Spleen (tissue), 11 donors: ENCODE results near the gene PPP3R2. TPM values are rescaled to one million over a fixed set of nuclear protein-coding genes. Genes with fewer than 3 reads are reported as not detected.

Experiments used
- DNase-seq: peaks from one replicate; pipeline ENCODE4 v3.0.0-alpha.2; 2020
- H3K27ac ChIP-seq, 8 donors: fragments of 200-600 bp; sonication (generic) in 7 of 8; 1 replicate in 4 of 8; 2 replicates in 4 of 8; pipeline versions ENCODE4 v1.5.0 to v1.8.0; 2016 to 2021; ENCODE audit warnings: inconsistent platforms in 4 of 8, mild to moderate bottlenecking in 4 of 8, moderate library complexity in 1 of 8
- H3K27me3 ChIP-seq, 7 donors: fragments of 200-600 bp; sonication (generic) in 6 of 7; replicated peaks in 1 of 7; 1 replicate in 4 of 7; 2 replicates in 3 of 7; pipeline versions ENCODE4 v1.5.0 to v1.8.0; 2016 to 2021; ENCODE audit warnings: inconsistent platforms in 3 of 7, mild to moderate bottlenecking in 1 of 7
- H3K36me3 ChIP-seq, 6 donors: fragments of 200-600 bp; sonication (generic) in 5 of 6; 1 replicate in 4 of 6; 2 replicates in 2 of 6; pipeline versions ENCODE4 v1.5.0 to v1.8.0; 2016 to 2021; ENCODE audit warnings: inconsistent platforms in 2 of 6
- H3K4me1 ChIP-seq, 6 donors: fragments of 200-600 bp; sonication (generic) in 5 of 6; 1 replicate in 3 of 6; 2 replicates in 3 of 6; pipeline versions ENCODE4 v1.5.0 to v1.8.0; 2016 to 2021; ENCODE audit warnings: inconsistent platforms in 3 of 6
- H3K4me3 ChIP-seq, 8 donors: fragments of 200-600 bp; sonication (generic) in 7 of 8; 1 replicate in 4 of 8; 2 replicates in 4 of 8; pipeline versions ENCODE4 v1.5.0 to v1.8.0; 2016 to 2021; ENCODE audit warnings: inconsistent platforms in 4 of 8, mild to moderate bottlenecking in 4 of 8, moderate library complexity in 2 of 8
- H3K9me3 ChIP-seq, 8 donors: fragments of 200-600 bp; sonication (generic) in 7 of 8; 1 replicate in 4 of 8; 2 replicates in 4 of 8; pipeline versions ENCODE4 v1.5.0 to v1.8.0; 2016 to 2021; ENCODE audit warnings: inconsistent platforms in 4 of 8
- CTCF ChIP-seq, 11 experiments: fragments of 200-600 bp in 7 of 11; fragments of 450-650 bp in 4 of 11; sonication (generic) in 4 of 11; IDR thresholded peaks in 8 of 11; conservative IDR thresholded peaks in 3 of 11; 1 replicate in 7 of 11; 2 replicates in 4 of 11; pipeline versions ENCODE4 v1.4.0 to v1.8.0; 2016 to 2021; ENCODE audit warnings: antibody characterized with exemption in 11 of 11, inconsistent platforms in 4 of 11, mild to moderate bottlenecking in 1 of 11
- POLR2A ChIP-seq, 3 donors: fragments of 450-650 bp; IDR thresholded peaks; one replicate each; pipeline ENCODE4 v1.5.1; 2017; ENCODE audit warnings: antibody characterized with exemption in 3 of 3, mild to moderate bottlenecking in 1 of 3
- POLR2AphosphoS5 ChIP-seq, 3 donors: sonication (generic); formaldehyde crosslinking; IDR thresholded peaks; one replicate each; pipeline ENCODE4 v1.5.1; 2017; ENCODE audit warnings: antibody characterized with exemption in 3 of 3
- WGBS, 5 donors: extraction: QIAGEN DNeasy Blood & Tissue Kit in 3 of 5; methylation state at CpG; one replicate each; pipeline versions ENCODE4 v1.1.5 to v1.1.7; 2013 to 2018; 5-methylcytosine and 5-hydroxymethylcytosine counted together
- intact Hi-C: fragments of 100-400 bp; cut with DNase I; formaldehyde crosslinking; loops from one replicate; pipeline ENCODE4 v1.15.0; 2023; ENCODE audit warnings: low total_unique reads
- polyA plus RNA-seq, 3 donors: library from polyadenylated mRNA; stranded (reverse); fragments of 200-250 nt; gene quantifications; one replicate each; pipeline ENCODE4 v1.2.1, GENCODE V29; 2013
- total RNA-seq, 7 donors: library from RNA; depleted of rRNA in 3 of 7; stranded (reverse); fragments of >200 nt in 3 of 7; fragmentation: NEBNext Ultra II Directional in 4 of 7; extraction: Animal tissue kit (Norgen Biotek cat#: 25700) in 4 of 7; gene quantifications; one replicate each; pipeline versions ENCODE4 v1.1.0 to v1.2.1, GENCODE V29; 2016 to 2021
- donor health status: healthy with polysubstance abuse.
- donor health status: DM: no; HTN: no; CAD: no; lungs with moderate emphysema.
- donor health status: DM: no; HTN: no; CAD: no.
- donor health status: Bipolar disorder and iron deficiency.
- donor health status: healthy.
- donor health status: DM: no; HTN: no; CAD: no.
- donor health status: DM: yes; HTN: yes; CAD: no.

Gene PPP3R2
- total and polyA plus RNA-seq, 10 donors, result 0.10 to 0.11 TPM; not detected in 8

- Histone ChIP-seq H3K9me3 (no peaks in the 10 kb centered on the region), H3K4me3 (no peak overlapping the region), H3K27me3 (no peaks in the 10 kb centered on the region), H3K27ac (no peak overlapping the region), H3K36me3 (no peaks in the 10 kb centered on the region), H3K4me1 (no peaks in the 10 kb centered on the region)
- TF ChIP-seq POLR2A (IDR thresholded peaks at IDR 0.05) (no peak), CTCF (IDR thresholded peaks at IDR 0.05 in 8 of 11, conservative IDR thresholded peaks at IDR 0.05 in 3 of 11) (no peak), POLR2AphosphoS5 (IDR thresholded peaks at IDR 0.05) (no peak)
- no peak for DNase-seq
- WGBS, 5 donors, result 91 to 100% (median 95%) methylated on average over 1 of the region's 1 CpG
- intact Hi-C loops, result no loop called here
These were observed 25.7 kb upstream of the PPP3R2 start for GRCh38 chr9:101620452-101620851.

- Histone ChIP-seq H3K4me1 (no peaks in the 10 kb centered on the region), H3K4me3 (no peak overlapping the region), H3K27me3 (no peaks in the 10 kb centered on the region), H3K9me3 (no peaks in the 10 kb centered on the region), H3K27ac (no peak overlapping the region), H3K36me3 (no peaks in the 10 kb centered on the region)
- intact Hi-C loops, result no loop called here
- DNase-seq, result no peak
- TF ChIP-seq POLR2A (IDR thresholded peaks at IDR 0.05), result no peak
- TF ChIP-seq CTCF (IDR thresholded peaks at IDR 0.05 in 8 of 11, conservative IDR thresholded peaks at IDR 0.05 in 3 of 11), result no peak
- TF ChIP-seq POLR2AphosphoS5 (IDR thresholded peaks at IDR 0.05), result no peak
These were observed 23.9 kb upstream of the PPP3R2 start for GRCh38 chr9:101618698-101619097.

GRCh38 chr9:101605547-101605946 lies 10.8 kb upstream of the PPP3R2 start:
- Histone ChIP-seq H3K27ac (no peak overlapping the region), H3K4me3 (no peak overlapping the region), H3K36me3 (no peaks in the 10 kb centered on the region), H3K9me3 (no peaks in the 10 kb centered on the region), H3K4me1 (peaks cover 0 to 8% (median 0%) of the 10 kb centered on the region in 6 donors), H3K27me3 (peaks cover 0 to 13% (median 0%) of the 10 kb centered on the region in 7 donors)
- intact Hi-C loops, result no loop called here
- DNase-seq, result no peak
- WGBS, 5 donors, result 80 to 94% (median 88%) methylated on average over 3 of the region's 3 CpGs
- TF ChIP-seq POLR2A (IDR thresholded peaks at IDR 0.05) (no peak), POLR2AphosphoS5 (IDR thresholded peaks at IDR 0.05) (no peak), CTCF (IDR thresholded peaks at IDR 0.05 in 8 of 11, conservative IDR thresholded peaks at IDR 0.05 in 3 of 11) (no peak)

GRCh38 chr9:101604296-101604695 lies 9.5 kb upstream of the PPP3R2 start:
- peaks cover 0 to 8% (median 0%) of the 10 kb centered on the region in 6 donors for H3K4me1 ChIP-seq
- TF ChIP-seq POLR2A (IDR thresholded peaks at IDR 0.05) (no peak), POLR2AphosphoS5 (IDR thresholded peaks at IDR 0.05) (no peak), CTCF (IDR thresholded peaks at IDR 0.05 in 8 of 11, conservative IDR thresholded peaks at IDR 0.05 in 3 of 11) (no peak)
- intact Hi-C loops, result no loop called here
- peaks cover 0 to 13% (median 0%) of the 10 kb centered on the region in 7 donors for H3K27me3 ChIP-seq
- 62 to 81% (median 73%) methylated on average over 2 of the region's 2 CpGs for WGBS, 5 donors
- no peaks in the 10 kb centered on the region for H3K9me3 ChIP-seq
- H3K4me3 ChIP-seq, result no peak overlapping the region
- no peaks in the 10 kb centered on the region for H3K36me3 ChIP-seq
- no peak for DNase-seq
- H3K27ac ChIP-seq, result no peak overlapping the region
